Measurements from ENCODE around the gene SLC35B1. TPM values are rescaled to one million over a fixed set of nuclear protein-coding genes. Genes with fewer than 3 reads are reported as not detected.

SLC35B1 gene
- total RNA-seq, 3 donors from 2014 or later, result 89.1 to 90.4 (median 90.3) TPM

GRCh38 chr17:49742166-49742638 is 34.4 kb upstream of the SLC35B1 start:
- H3K9me3 Mint-ChIP-seq, result no peaks in the 10 kb centered on the region
- no peak for ATAC-seq
- peaks cover 92% of the 10 kb centered on the region for H3K4me1 Mint-ChIP-seq (ENCODE audit: low read depth)
- peaks cover 10% of the 10 kb centered on the region for H3K36me3 Mint-ChIP-seq (ENCODE audit: insufficient read depth)
- no peak for DNase-seq
- no peaks in the 10 kb centered on the region for H3K27me3 Mint-ChIP-seq (ENCODE audit: low read depth)
- peak overlapping the region; percentile 87 for H3K4me3 Mint-ChIP-seq

- Mint-ChIP-seq H3K4me1 (ENCODE audit: low read depth) (peaks cover 92% of the 10 kb centered on the region), H3K27me3 (ENCODE audit: low read depth) (no peaks in the 10 kb centered on the region), H3K36me3 (ENCODE audit: insufficient read depth) (peaks cover 10% of the 10 kb centered on the region), H3K9me3 (no peaks in the 10 kb centered on the region), H3K4me3 (peak overlapping the region; percentile 87)
- no peak for DNase-seq
- no peak for ATAC-seq
Measured at GRCh38 chr17:49741692-49742076, 33.9 kb upstream of the SLC35B1 start.

- Mint-ChIP-seq H3K4me3 (peak overlapping the region; percentile 87), H3K27me3 (ENCODE audit: low read depth) (no peaks in the 10 kb centered on the region), H3K4me1 (ENCODE audit: low read depth) (peaks cover 92% of the 10 kb centered on the region), H3K36me3 (ENCODE audit: insufficient read depth) (peaks cover 10% of the 10 kb centered on the region), H3K9me3 (no peaks in the 10 kb centered on the region)
- DNase-seq, result no peak
- no peak for ATAC-seq
Measured at GRCh38 chr17:49741009-49741691, 33.4 kb upstream of the SLC35B1 start.

- H3K9me3 Mint-ChIP-seq, result no peaks in the 10 kb centered on the region
- no peaks in the 10 kb centered on the region for H3K27me3 Mint-ChIP-seq (ENCODE audit: low read depth)
- peak overlapping the region; percentile 87 for H3K4me3 Mint-ChIP-seq
- peak; percentile 88 to 89 for ATAC-seq
- DNase-seq, result peak; percentile 83
- H3K4me1 Mint-ChIP-seq (ENCODE audit: low read depth), result peaks cover 86% of the 10 kb centered on the region
- H3K36me3 Mint-ChIP-seq (ENCODE audit: insufficient read depth), result peaks cover 10% of the 10 kb centered on the region
Measured at GRCh38 chr17:49739641-49740271, 32.0 kb upstream of the SLC35B1 start.

GRCh38 chr17:49738456-49739163 is 30.8 kb upstream of the SLC35B1 start:
- ATAC-seq (no peak), DNase-seq (no peak)
- Mint-ChIP-seq H3K36me3 (ENCODE audit: insufficient read depth) (peaks cover 10% of the 10 kb centered on the region), H3K4me3 (peak overlapping the region; percentile 87), H3K4me1 (ENCODE audit: low read depth) (peaks cover 80% of the 10 kb centered on the region), H3K27me3 (ENCODE audit: low read depth) (no peaks in the 10 kb centered on the region), H3K9me3 (no peaks in the 10 kb centered on the region)

GRCh38 chr17:49734515-49735490 is 27.0 kb upstream of the SLC35B1 start:
- no peaks in the 10 kb centered on the region for H3K9me3 Mint-ChIP-seq
- H3K4me3 Mint-ChIP-seq, result no peak overlapping the region
- DNase-seq, result no peak
- peaks cover 71% of the 10 kb centered on the region for H3K4me1 Mint-ChIP-seq (ENCODE audit: low read depth)
- ATAC-seq, result no peak
- peaks cover 13% of the 10 kb centered on the region for H3K36me3 Mint-ChIP-seq (ENCODE audit: insufficient read depth)
- no peaks in the 10 kb centered on the region for H3K27me3 Mint-ChIP-seq (ENCODE audit: low read depth)

GRCh38 chr17:49731435-49731831 is 23.7 kb upstream of the SLC35B1 start:
- Mint-ChIP-seq H3K4me3 (no peak overlapping the region), H3K36me3 (ENCODE audit: insufficient read depth) (peaks cover 26% of the 10 kb centered on the region), H3K9me3 (no peaks in the 10 kb centered on the region), H3K4me1 (ENCODE audit: low read depth) (peaks cover 60% of the 10 kb centered on the region), H3K27me3 (ENCODE audit: low read depth) (no peaks in the 10 kb centered on the region)
- ATAC-seq (no peak), DNase-seq (no peak)

- DNase-seq (no peak), ATAC-seq (no peak)
- peaks cover 26% of the 10 kb centered on the region for H3K36me3 Mint-ChIP-seq (ENCODE audit: insufficient read depth)
- no peak overlapping the region for H3K4me3 Mint-ChIP-seq
- H3K9me3 Mint-ChIP-seq, result no peaks in the 10 kb centered on the region
- no peaks in the 10 kb centered on the region for H3K27me3 Mint-ChIP-seq (ENCODE audit: low read depth)
- H3K4me1 Mint-ChIP-seq (ENCODE audit: low read depth), result peaks cover 56% of the 10 kb centered on the region
Measured at GRCh38 chr17:49730785-49731434, 23.1 kb upstream of the SLC35B1 start.

GRCh38 chr17:49730078-49730784 is 22.5 kb upstream of the SLC35B1 start:
- DNase-seq, result no peak
- Mint-ChIP-seq H3K27me3 (ENCODE audit: low read depth) (no peaks in the 10 kb centered on the region), H3K9me3 (peaks cover 4% of the 10 kb centered on the region), H3K4me1 (ENCODE audit: low read depth) (peaks cover 55% of the 10 kb centered on the region), H3K36me3 (ENCODE audit: insufficient read depth) (peaks cover 31% of the 10 kb centered on the region), H3K4me3 (no peak overlapping the region)
- no peak for ATAC-seq

GRCh38 chr17:49729069-49729468 is 21.3 kb upstream of the SLC35B1 start:
- Mint-ChIP-seq H3K4me1 (ENCODE audit: low read depth) (peaks cover 58% of the 10 kb centered on the region), H3K9me3 (peaks cover 5% of the 10 kb centered on the region), H3K27me3 (ENCODE audit: low read depth) (no peaks in the 10 kb centered on the region), H3K4me3 (no peak overlapping the region), H3K36me3 (ENCODE audit: insufficient read depth) (peaks cover 34% of the 10 kb centered on the region)
- DNase-seq (no peak), ATAC-seq (no peak)

- ATAC-seq (no peak), DNase-seq (no peak)
- H3K4me1 Mint-ChIP-seq (ENCODE audit: low read depth), result peaks cover 62% of the 10 kb centered on the region
- H3K36me3 Mint-ChIP-seq (ENCODE audit: insufficient read depth), result peaks cover 34% of the 10 kb centered on the region
- no peaks in the 10 kb centered on the region for H3K27me3 Mint-ChIP-seq (ENCODE audit: low read depth)
- H3K4me3 Mint-ChIP-seq, result no peak overlapping the region
- H3K9me3 Mint-ChIP-seq, result peaks cover 5% of the 10 kb centered on the region
Measured at GRCh38 chr17:49728425-49728824, 20.7 kb upstream of the SLC35B1 start.

- ATAC-seq, result no peak
- peaks cover 30% of the 10 kb centered on the region for H3K36me3 Mint-ChIP-seq (ENCODE audit: insufficient read depth)
- no peaks in the 10 kb centered on the region for H3K27me3 Mint-ChIP-seq (ENCODE audit: low read depth)
- H3K4me3 Mint-ChIP-seq, result no peak overlapping the region
- no peak for DNase-seq
- peaks cover 5% of the 10 kb centered on the region for H3K9me3 Mint-ChIP-seq
- H3K4me1 Mint-ChIP-seq (ENCODE audit: low read depth), result peaks cover 52% of the 10 kb centered on the region
Measured at GRCh38 chr17:49727380-49727779, 19.6 kb upstream of the SLC35B1 start.
